DOHH2 (cell line): ENCODE measurements around the gene LRRC32.

Experiments
- H3F3A ChIP-seq: fragments of 200-600 bp; sonication (generic), shearing (Covaris generic); 2 replicates; pipeline ENCODE4 v1.6.0; 2016; ENCODE audit warnings: antibody characterized with exemption, mild to moderate bottlenecking; ENCODE audit not compliant: control insufficient read depth, insufficient read depth
- H3K27ac ChIP-seq: fragments of 200-600 bp; sonication (generic); 2 replicates; pipeline ENCODE4 v1.5.1; 2014; ENCODE audit warnings: low read depth, mild to moderate bottlenecking, low read length, moderate library complexity
- H3K27me3 ChIP-seq: fragments of 200-600 bp; sonication (generic); 2 replicates; pipeline ENCODE4 v1.6.1; 2014; ENCODE audit warnings: mild to moderate bottlenecking, low read length, mixed read lengths; ENCODE audit not compliant: control insufficient read depth
- H3K36me3 ChIP-seq: fragments of 200-600 bp; sonication (generic); 2 replicates; pipeline ENCODE4 v1.6.1; 2014; ENCODE audit warnings: mild to moderate bottlenecking, low read length, moderate library complexity, mixed read lengths; ENCODE audit not compliant: control insufficient read depth
- H3K4me1 ChIP-seq: fragments of 200-600 bp; sonication (generic); 2 replicates; pipeline ENCODE4 v1.6.1; 2014; ENCODE audit warnings: mild to moderate bottlenecking, low read length, mixed read lengths; ENCODE audit not compliant: control insufficient read depth
- H3K4me2 ChIP-seq: fragments of 200-600 bp; sonication (generic); 2 replicates; pipeline ENCODE4 v1.6.0; 2014; ENCODE audit warnings: mild to moderate bottlenecking, low read length, moderate library complexity
- H3K4me3 ChIP-seq: fragments of 200-600 bp; sonication (generic); 2 replicates; pipeline ENCODE4 v1.5.1; 2014; ENCODE audit warnings: mild to moderate bottlenecking, low read length, mixed read lengths
- H3K79me2 ChIP-seq: fragments of 200-600 bp; sonication (generic); 2 replicates; pipeline ENCODE4 v1.6.1; 2014; ENCODE audit warnings: mild to moderate bottlenecking, low read length, mixed read lengths; ENCODE audit not compliant: control insufficient read depth
- H3K9me2 ChIP-seq: fragments of 200-600 bp; sonication (generic); replicated peaks from 2 replicates; pipeline ENCODE4 v1.6.1; 2014; ENCODE audit warnings: mild to moderate bottlenecking, low read length, mixed read lengths; ENCODE audit not compliant: control insufficient read depth
- H3K9me3 ChIP-seq: fragments of 200-600 bp; sonication (generic); 2 replicates; pipeline ENCODE4 v1.6.1; 2014; ENCODE audit warnings: antibody characterized with exemption, low read length, mixed read lengths; ENCODE audit not compliant: control insufficient read depth, insufficient read depth
- H4K20me1 ChIP-seq: fragments of 200-600 bp; sonication (generic); 2 replicates; pipeline ENCODE4 v1.6.0; 2014; ENCODE audit warnings: low read depth, mild to moderate bottlenecking, antibody characterized with exemption, low read length, moderate library complexity; ENCODE audit not compliant: control insufficient read depth, insufficient read depth
- EZH2phosphoT487 ChIP-seq: fragments of 200-600 bp; sonication (generic); IDR thresholded peaks from 2 replicates; pipeline ENCODE4 v1.6.1; 2017; ENCODE audit warnings: borderline replicate concordance, mild to moderate bottlenecking, antibody characterized with exemption, low read length, moderate library complexity, mixed read lengths
- TF ChIP-seq, protein P1 (sequence below): fragments of 200-600 bp; sonication (generic); IDR thresholded peaks from one replicate; pipeline ENCODE4 v1.5.1; 2014; ENCODE audit warnings: antibody characterized with exemption, mild to moderate bottlenecking, low read depth, low read length; ENCODE audit not compliant: poor library complexity, severe bottlenecking

Gene LRRC32

DNA sequence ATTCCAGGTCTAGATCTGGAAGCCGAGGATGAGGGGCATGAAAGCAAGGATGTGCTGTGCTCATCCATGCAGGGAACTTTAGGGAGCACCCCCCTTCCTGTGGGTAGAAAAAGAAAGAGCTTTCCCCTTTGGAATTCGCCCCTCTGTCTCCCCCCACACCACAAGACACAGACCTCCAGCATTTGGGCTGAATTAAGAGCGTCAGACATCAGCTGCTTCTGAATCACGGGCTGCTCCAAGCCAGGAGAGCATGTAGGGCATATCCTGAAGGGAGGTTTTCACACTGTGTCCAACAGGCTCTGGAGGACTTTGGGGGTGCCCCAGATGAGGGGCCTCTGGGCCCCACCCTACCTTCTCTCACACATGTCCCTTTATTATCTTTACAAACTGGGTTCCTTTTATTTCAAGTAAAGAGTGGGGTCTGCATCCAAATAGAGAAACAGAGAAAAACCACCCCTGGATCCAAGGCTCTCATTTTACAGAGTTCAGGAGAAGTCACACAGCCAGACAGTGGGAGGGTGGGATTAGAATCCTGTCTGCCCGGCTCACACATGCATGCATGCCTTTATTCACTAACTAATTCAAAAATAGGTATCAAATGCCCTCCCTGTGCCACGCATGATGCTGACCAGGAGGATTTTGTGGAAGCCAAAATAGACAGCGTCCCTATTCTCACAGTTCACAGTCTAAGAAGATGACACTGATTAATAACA, 52.8 kb downstream of the LRRC32 start:
- no peaks in the 10 kb centered on the region for H3K9me2 ChIP-seq
- H3K4me1 ChIP-seq = no peaks in the 10 kb centered on the region
- H3F3A ChIP-seq = no peaks in the 10 kb centered on the region
- no peaks in the 10 kb centered on the region for H4K20me1 ChIP-seq
- no peaks in the 10 kb centered on the region for H3K79me2 ChIP-seq
- H3K4me2 ChIP-seq = no peak overlapping the region
- H3K9me3 ChIP-seq = no peaks in the 10 kb centered on the region
- no peak for TF ChIP-seq EZH2phosphoT487
- TF ChIP-seq, protein P1, sequence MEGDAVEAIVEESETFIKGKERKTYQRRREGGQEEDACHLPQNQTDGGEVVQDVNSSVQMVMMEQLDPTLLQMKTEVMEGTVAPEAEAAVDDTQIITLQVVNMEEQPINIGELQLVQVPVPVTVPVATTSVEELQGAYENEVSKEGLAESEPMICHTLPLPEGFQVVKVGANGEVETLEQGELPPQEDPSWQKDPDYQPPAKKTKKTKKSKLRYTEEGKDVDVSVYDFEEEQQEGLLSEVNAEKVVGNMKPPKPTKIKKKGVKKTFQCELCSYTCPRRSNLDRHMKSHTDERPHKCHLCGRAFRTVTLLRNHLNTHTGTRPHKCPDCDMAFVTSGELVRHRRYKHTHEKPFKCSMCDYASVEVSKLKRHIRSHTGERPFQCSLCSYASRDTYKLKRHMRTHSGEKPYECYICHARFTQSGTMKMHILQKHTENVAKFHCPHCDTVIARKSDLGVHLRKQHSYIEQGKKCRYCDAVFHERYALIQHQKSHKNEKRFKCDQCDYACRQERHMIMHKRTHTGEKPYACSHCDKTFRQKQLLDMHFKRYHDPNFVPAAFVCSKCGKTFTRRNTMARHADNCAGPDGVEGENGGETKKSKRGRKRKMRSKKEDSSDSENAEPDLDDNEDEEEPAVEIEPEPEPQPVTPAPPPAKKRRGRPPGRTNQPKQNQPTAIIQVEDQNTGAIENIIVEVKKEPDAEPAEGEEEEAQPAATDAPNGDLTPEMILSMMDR = no peak
- no peak overlapping the region for H3K4me3 ChIP-seq
- H3K36me3 ChIP-seq = no peaks in the 10 kb centered on the region
- no peak overlapping the region for H3K27ac ChIP-seq
- no peaks in the 10 kb centered on the region for H3K27me3 ChIP-seq

DNA sequence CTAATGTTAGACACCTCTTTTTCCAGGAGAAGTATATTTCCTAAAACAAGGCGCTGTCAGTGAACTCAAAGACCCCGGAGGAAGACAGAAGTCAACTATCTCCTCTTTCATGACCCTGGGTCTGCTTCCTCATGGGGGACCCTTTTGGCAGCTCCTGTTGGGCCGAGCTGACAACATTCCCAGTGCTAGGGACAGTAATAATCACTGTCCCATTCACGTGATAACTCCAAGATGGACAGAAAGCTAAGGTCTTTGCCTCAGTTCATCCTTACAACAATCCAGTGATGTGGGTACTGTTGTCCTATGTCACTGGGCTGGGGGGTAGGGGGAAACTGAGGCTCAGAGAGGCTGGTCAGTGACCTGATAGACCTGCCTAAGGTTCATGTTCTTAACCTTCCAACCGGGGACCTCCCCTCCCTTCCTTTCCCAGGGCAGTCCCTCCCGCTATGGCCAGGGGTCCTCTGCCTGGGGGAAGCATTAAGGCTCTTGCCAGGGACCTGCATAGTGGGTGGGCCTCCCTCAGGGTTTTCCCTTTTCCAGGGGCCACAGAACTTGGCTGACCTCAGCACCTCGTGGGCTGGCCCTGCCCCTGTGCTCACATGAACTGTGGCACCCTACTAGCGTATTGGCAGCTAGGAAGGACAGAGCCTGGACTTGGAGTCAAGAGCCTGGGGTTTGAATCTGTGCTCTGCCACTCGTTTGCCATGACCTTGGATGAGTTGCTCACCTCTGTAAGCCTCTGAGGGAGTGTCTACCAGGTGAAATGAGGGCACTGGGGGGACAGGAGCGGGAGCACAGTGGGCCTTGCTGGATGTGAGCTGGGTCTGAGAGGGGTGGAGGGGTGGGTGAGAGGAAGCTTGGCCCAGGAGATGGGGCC, 53.6 kb downstream of the LRRC32 start:
- H3K27ac ChIP-seq = no peak overlapping the region
- no peaks in the 10 kb centered on the region for H3K79me2 ChIP-seq
- no peak overlapping the region for H3K4me2 ChIP-seq
- H3F3A ChIP-seq = no peaks in the 10 kb centered on the region
- no peaks in the 10 kb centered on the region for H3K9me2 ChIP-seq
- no peaks in the 10 kb centered on the region for H3K9me3 ChIP-seq
- no peaks in the 10 kb centered on the region for H3K36me3 ChIP-seq
- no peaks in the 10 kb centered on the region for H4K20me1 ChIP-seq
- TF ChIP-seq EZH2phosphoT487 = no peak
- TF ChIP-seq, protein P1 = no peak
- no peaks in the 10 kb centered on the region for H3K27me3 ChIP-seq
- H3K4me1 ChIP-seq = no peaks in the 10 kb centered on the region
- no peak overlapping the region for H3K4me3 ChIP-seq

GRCh38 chr11:76615950-76616349, 54.6 kb downstream of the LRRC32 start:
- Histone ChIP-seq H3K9me3 (no peaks in the 10 kb centered on the region), H3K4me1 (peaks cover 6% of the 10 kb centered on the region), H3K79me2 (no peaks in the 10 kb centered on the region), H3F3A (no peaks in the 10 kb centered on the region), H3K9me2 (no peaks in the 10 kb centered on the region), H4K20me1 (no peaks in the 10 kb centered on the region), H3K4me2 (no peak overlapping the region), H3K27ac (no peak overlapping the region), H3K4me3 (no peak overlapping the region), H3K27me3 (no peaks in the 10 kb centered on the region), H3K36me3 (no peaks in the 10 kb centered on the region)
- TF ChIP-seq EZH2phosphoT487 = no peak
- TF ChIP-seq, protein P1 = no peak
